ENCODE measurements around the gene ASTN1.

DNA sequence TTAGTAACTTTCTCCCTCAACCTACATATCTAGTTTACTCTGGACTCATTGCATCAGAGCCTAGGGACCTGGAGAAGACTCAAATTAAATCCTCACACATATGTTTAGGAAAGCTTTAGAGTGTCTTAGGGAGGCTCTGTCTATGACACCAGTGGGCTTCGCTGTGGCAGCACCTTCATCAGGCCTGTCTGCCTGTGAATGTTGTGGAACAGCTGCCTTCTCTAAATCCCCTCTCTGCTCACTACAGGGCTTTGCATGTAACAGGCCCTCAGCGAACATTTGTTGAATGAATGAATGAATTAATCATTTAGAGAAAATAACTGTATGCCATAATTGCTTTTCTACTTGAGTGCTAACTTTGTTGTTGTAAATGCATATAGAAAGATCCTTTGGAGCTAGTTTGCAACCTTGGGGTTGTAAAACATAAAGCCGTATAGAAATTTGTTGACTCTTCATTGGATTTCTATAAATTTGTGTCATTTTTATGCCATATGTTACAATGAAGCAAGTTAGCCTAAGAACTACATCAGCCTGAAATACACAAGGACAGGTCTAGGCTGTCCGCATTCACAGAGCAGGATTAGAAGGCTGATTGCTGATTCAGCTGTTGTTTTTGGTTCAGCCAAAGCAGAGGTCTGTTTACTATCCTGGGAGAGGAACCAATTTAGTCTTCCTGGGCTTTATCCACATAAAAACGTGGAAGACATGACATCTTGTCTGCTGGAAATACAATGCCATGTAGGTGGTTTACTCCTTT lies 238.0 kb downstream of the ASTN1 start:
- no peak for TF ChIP-seq CEBPB (IDR thresholded peaks at IDR 0.05; ENCODE audit: low read depth)
- no peak for TF ChIP-seq POLR2AphosphoS5 (IDR thresholded peaks at IDR 0.05; ENCODE audit: low read depth, low read length)
- TF ChIP-seq, protein P1, sequence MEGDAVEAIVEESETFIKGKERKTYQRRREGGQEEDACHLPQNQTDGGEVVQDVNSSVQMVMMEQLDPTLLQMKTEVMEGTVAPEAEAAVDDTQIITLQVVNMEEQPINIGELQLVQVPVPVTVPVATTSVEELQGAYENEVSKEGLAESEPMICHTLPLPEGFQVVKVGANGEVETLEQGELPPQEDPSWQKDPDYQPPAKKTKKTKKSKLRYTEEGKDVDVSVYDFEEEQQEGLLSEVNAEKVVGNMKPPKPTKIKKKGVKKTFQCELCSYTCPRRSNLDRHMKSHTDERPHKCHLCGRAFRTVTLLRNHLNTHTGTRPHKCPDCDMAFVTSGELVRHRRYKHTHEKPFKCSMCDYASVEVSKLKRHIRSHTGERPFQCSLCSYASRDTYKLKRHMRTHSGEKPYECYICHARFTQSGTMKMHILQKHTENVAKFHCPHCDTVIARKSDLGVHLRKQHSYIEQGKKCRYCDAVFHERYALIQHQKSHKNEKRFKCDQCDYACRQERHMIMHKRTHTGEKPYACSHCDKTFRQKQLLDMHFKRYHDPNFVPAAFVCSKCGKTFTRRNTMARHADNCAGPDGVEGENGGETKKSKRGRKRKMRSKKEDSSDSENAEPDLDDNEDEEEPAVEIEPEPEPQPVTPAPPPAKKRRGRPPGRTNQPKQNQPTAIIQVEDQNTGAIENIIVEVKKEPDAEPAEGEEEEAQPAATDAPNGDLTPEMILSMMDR (IDR thresholded peaks at IDR 0.05 in 2 of 3, conservative IDR thresholded peaks at IDR 0.05 in 1 of 3; ENCODE audit: borderline replicate concordance in 1 of 3, insufficient read depth in 1 of 3, low read depth in 2 of 3, low read length in 2 of 3) = no peak
- no peak for TF ChIP-seq POLR2A (IDR thresholded peaks at IDR 0.05; ENCODE audit: borderline replicate concordance, extremely low read depth, insufficient read depth, insufficient read length)
- TF ChIP-seq EZH2phosphoT487 (IDR thresholded peaks at IDR 0.05; ENCODE audit: borderline replicate concordance) = no peak
- no peak for TF ChIP-seq CBX3 (IDR thresholded peaks at IDR 0.05; ENCODE audit: low read depth)
- TF ChIP-seq ZNF274 (IDR thresholded peaks at IDR 0.05; ENCODE audit: low read depth, low read length) = no peak
- TF ChIP-seq ZFX (IDR thresholded peaks at IDR 0.05) = no peak
- TF ChIP-seq EZH2 (IDR thresholded peaks at IDR 0.05) = no peak
- TF ChIP-seq RAD21 (IDR thresholded peaks at IDR 0.05; ENCODE audit: low read depth) = no peak
- TF ChIP-seq, protein P2, sequence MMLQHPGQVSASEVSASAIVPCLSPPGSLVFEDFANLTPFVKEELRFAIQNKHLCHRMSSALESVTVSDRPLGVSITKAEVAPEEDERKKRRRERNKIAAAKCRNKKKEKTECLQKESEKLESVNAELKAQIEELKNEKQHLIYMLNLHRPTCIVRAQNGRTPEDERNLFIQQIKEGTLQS (IDR thresholded peaks at IDR 0.05) = no peak
- no peak for TF ChIP-seq SP1 (IDR thresholded peaks at IDR 0.05; ENCODE audit: low read depth)
- TF ChIP-seq ZBTB33 (IDR thresholded peaks at IDR 0.05; ENCODE audit: extremely low read depth, insufficient replicate concordance, low read length) = no peak
- TF ChIP-seq REST (IDR thresholded peaks at IDR 0.05; ENCODE audit: low read depth) = no peak

Measured in HCT116 (cell line).